Measurements from ENCODE around the gene TFAP2E.
"Not testable (repeated sequence)": the region's sequence is repeated elsewhere in the genome, so short reads cannot be mapped to it uniquely, and the experiment has no call there.

Gene TFAP2E

DNA sequence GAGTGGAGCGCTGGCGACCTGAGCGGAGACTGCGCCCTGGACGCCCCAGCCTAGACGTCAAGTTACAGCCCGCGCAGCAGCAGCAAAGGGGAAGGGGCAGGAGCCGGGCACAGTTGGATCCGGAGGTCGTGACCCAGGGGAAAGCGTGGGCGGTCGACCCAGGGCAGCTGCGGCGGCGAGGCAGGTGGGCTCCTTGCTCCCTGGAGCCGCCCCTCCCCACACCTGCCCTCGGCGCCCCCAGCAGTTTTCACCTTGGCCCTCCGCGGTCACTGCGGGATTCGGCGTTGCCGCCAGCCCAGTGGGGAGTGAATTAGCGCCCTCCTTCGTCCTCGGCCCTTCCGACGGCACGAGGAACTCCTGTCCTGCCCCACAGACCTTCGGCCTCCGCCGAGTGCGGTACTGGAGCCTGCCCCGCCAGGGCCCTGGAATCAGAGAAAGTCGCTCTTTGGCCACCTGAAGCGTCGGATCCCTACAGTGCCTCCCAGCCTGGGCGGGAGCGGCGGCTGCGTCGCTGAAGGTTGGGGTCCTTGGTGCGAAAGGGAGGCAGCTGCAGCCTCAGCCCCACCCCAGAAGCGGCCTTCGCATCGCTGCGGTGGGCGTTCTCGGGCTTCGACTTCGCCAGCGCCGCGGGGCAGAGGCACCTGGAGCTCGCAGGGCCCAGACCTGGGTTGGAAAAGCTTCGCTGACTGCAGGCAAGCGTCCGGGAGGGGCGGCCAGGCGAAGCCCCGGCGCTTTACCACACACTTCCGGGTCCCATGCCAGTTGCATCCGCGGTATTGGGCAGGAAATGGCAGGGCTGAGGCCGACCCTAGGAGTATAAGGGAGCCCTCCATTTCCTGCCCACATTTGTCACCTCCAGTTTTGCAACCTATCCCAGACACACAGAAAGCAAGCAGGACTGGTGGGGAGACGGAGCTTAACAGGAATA lies 4.2 kb downstream of the TFAP2E start:
- no peaks in the 10 kb centered on the region for H3K36me3 ChIP-seq
- H3K27me3 ChIP-seq (ENCODE audit: insufficient read depth, low read depth, severe bottlenecking), result no peaks in the 10 kb centered on the region
- no peak for DNase-seq
- TF ChIP-seq, protein P1, sequence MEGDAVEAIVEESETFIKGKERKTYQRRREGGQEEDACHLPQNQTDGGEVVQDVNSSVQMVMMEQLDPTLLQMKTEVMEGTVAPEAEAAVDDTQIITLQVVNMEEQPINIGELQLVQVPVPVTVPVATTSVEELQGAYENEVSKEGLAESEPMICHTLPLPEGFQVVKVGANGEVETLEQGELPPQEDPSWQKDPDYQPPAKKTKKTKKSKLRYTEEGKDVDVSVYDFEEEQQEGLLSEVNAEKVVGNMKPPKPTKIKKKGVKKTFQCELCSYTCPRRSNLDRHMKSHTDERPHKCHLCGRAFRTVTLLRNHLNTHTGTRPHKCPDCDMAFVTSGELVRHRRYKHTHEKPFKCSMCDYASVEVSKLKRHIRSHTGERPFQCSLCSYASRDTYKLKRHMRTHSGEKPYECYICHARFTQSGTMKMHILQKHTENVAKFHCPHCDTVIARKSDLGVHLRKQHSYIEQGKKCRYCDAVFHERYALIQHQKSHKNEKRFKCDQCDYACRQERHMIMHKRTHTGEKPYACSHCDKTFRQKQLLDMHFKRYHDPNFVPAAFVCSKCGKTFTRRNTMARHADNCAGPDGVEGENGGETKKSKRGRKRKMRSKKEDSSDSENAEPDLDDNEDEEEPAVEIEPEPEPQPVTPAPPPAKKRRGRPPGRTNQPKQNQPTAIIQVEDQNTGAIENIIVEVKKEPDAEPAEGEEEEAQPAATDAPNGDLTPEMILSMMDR (IDR thresholded peaks at IDR 0.05; ENCODE audit: low read depth, low read length), result no peak
- no peaks in the 10 kb centered on the region for H3K9me3 ChIP-seq (ENCODE audit: severe bottlenecking)
- no peak overlapping the region for H3K4me3 ChIP-seq (ENCODE audit: low read depth, low read length)
- H3K27ac ChIP-seq, result no peak overlapping the region

DNA sequence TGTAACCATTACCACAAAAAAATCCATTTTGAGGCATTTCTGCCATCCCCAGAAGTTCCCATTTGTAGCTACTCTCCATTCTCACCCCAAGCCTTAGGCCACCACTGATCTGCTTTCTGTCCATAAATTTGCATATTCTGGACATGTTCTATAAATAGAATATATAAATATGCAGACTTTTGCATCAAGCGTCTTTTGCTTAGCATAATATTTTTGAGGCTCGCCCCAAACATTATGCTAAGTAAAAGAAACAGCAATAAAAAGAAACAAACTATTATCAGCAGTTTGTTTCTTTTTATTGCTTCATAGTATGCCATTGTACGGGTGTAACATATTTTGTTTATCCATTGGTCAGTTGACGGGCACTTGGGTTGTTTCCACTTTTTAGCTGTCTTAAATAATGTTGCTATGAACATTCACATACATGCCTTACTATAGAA lies 7.9 kb downstream of the TFAP2E start:
- Histone ChIP-seq H3K4me3 (ENCODE audit: low read depth, low read length) (no peak overlapping the region), H3K36me3 (no peaks in the 10 kb centered on the region), H3K9me3 (ENCODE audit: severe bottlenecking) (no peaks in the 10 kb centered on the region), H3K27ac (no peak overlapping the region), H3K27me3 (ENCODE audit: insufficient read depth, low read depth, severe bottlenecking) (no peaks in the 10 kb centered on the region)
- DNase-seq, result no peak
- TF ChIP-seq, protein P1 (IDR thresholded peaks at IDR 0.05; ENCODE audit: low read depth, low read length), result no peak

DNA sequence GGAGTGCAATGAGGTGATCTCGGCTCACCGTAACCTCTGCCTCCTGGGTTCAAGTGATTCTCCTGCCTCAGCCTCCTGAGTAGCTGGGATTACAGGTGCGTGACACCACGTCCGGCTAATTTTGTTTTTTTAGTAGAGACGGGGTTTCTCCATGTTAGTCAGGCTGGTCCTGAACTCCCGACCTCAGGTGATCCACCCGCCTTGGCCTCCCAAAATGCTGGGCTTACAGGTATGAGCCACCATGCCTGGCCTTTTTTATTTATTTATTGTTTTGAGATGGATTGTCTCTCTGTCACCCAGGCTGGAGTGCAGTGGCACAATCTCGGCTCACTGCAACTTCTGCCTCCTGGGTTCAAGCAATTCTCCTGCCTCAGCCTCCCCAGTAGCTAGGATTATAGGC lies 8.5 kb downstream of the TFAP2E start:
- DNase-seq; H3K4me3 ChIP-seq (ENCODE audit: low read depth, low read length); H3K36me3 ChIP-seq; H3K27me3 ChIP-seq (ENCODE audit: insufficient read depth, low read depth, severe bottlenecking); H3K27ac ChIP-seq; H3K9me3 ChIP-seq (ENCODE audit: severe bottlenecking): not testable (repeated sequence)

DNA sequence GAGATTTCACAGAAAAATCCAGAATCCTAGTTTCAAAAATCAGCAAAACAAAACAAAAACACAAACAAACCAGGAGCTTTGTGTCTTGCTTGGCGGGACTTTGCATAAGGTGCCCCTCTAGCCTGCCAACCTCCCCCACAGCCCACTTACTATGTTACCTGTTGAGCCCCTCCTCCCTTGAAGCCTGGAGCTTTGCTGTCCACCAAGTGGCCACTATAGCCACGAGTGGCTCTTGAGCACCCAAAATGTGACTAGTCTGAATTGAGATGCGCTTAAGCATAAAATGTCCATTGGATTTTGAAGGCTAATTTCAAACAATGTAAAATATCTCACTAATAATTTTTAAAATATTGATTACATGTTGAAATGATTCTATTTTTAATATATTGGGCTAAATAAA lies 12.2 kb downstream of the TFAP2E start:
- no peak overlapping the region for H3K4me3 ChIP-seq (ENCODE audit: low read depth, low read length)

DNA sequence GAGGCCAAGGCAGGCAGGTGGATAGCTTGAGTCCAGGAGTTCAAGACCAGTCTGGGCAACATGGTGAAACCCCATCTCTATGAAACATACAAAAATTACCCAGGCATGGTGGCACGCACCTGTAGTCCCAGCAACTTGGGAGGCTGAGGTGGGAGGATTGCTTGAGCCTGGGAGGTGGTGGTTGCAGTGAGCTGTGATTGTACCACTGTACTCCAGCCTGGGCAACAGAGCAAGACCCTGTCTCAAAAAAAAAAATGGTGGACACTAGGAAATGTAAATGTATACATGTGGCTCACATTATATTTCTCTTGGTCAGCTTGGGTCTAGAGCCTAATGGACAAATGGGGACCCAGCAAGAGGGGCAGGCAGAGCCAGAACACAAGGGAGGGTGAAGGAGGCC lies 12.7 kb downstream of the TFAP2E start:
- H3K36me3 ChIP-seq; H3K27me3 ChIP-seq (ENCODE audit: insufficient read depth, low read depth, severe bottlenecking); H3K4me3 ChIP-seq (ENCODE audit: low read depth, low read length); H3K9me3 ChIP-seq (ENCODE audit: severe bottlenecking); H3K27ac ChIP-seq; DNase-seq: not testable (repeated sequence)

More for the DNA sequence above, 12.2 kb downstream of the TFAP2E start:
- Histone ChIP-seq H3K27ac (no peak overlapping the region), H3K9me3 (ENCODE audit: severe bottlenecking) (no peaks in the 10 kb centered on the region), H3K36me3 (no peaks in the 10 kb centered on the region), H3K27me3 (ENCODE audit: insufficient read depth, low read depth, severe bottlenecking) (no peaks in the 10 kb centered on the region)
- DNase-seq, result no peak
- TF ChIP-seq, protein P1 (IDR thresholded peaks at IDR 0.05; ENCODE audit: low read depth, low read length), result no peak

DNA sequence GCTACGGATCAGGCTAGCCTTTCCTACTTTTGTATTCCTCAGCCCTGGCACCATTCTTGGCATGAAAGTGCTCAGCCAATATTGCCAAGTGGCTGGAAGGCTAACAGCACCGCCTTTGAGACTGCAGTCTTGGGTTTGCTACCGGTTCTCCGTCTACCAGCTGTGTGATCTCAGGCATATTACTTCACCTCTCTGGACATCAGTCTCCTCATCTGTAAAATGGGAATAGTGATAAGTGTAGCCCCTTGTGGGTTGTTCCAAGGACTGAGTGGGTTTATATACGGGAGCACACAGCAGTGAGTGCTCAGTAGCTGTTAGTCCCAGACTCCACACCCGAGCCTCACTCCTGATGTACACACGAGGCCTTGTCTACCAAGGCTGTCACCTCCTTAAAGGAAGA lies 13.7 kb downstream of the TFAP2E start:
- Histone ChIP-seq H3K27ac (no peak overlapping the region), H3K27me3 (ENCODE audit: insufficient read depth, low read depth, severe bottlenecking) (no peaks in the 10 kb centered on the region), H3K36me3 (no peaks in the 10 kb centered on the region), H3K4me3 (ENCODE audit: low read depth, low read length) (no peak overlapping the region), H3K9me3 (ENCODE audit: severe bottlenecking) (no peaks in the 10 kb centered on the region)
- TF ChIP-seq, protein P1 (IDR thresholded peaks at IDR 0.05; ENCODE audit: low read depth, low read length), result no peak
- no peak for DNase-seq

DNA sequence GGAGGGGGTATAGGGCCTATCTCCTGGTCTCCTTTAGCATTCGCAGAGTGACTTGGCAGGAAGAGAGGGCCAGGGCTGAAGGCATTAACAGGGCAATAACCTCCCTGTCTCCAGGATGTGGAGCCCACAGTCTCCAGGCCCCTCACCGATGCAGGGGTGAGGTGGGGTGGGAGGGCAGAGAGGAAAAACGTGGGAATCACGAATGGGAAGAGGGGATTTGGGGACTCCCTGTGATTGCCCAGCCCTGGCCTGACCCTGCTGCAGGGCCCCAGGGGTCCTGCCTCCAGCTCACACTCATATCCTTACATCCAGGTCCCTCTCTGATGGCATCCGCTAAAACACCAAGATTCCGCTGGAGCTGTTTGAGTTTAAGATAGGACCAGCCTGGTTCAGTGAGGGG lies 14.6 kb downstream of the TFAP2E start:
- H3K4me3 ChIP-seq (ENCODE audit: low read depth, low read length), result no peak overlapping the region
- DNase-seq, result no peak
- H3K36me3 ChIP-seq, result no peaks in the 10 kb centered on the region
- H3K27me3 ChIP-seq (ENCODE audit: insufficient read depth, low read depth, severe bottlenecking), result no peaks in the 10 kb centered on the region
- H3K9me3 ChIP-seq (ENCODE audit: severe bottlenecking), result no peaks in the 10 kb centered on the region
- TF ChIP-seq, protein P1 (IDR thresholded peaks at IDR 0.05; ENCODE audit: low read depth, low read length), result no peak
- H3K27ac ChIP-seq, result no peak overlapping the region

Measured in WERI-Rb-1 (cell line).